PC-3 (cell line): ENCODE measurements around the gene TPP2. TPM values are rescaled to one million over a fixed set of nuclear protein-coding genes. Genes with fewer than 3 reads are reported as not detected.

Experiments used
- ATAC-seq: fragments of 200-7000 bp; cut with Tn5 transposase; 2 replicates; pipeline ENCODE4 v1.9.1; 2020; ENCODE audit warnings: mild to moderate bottlenecking, moderate library complexity
- BruUV-seq: library from RNA; stranded (reverse); fragments of 400-500 nt; replicated peaks from 2 replicates; lab custom pipeline; 2021; lab: Mats Ljungman, UMichigan
- CTCF ChIA-PET: fragments of 300-600 bp; sonication (Branson Sonifier 250); formaldehyde crosslinking; loops from one replicate; lab custom pipeline; 2022; ENCODE audit warnings: antibody characterized with exemption; lab: Charles Lee
- POLR2A ChIA-PET: fragments of 300-600 bp; sonication (Branson Sonifier 250); formaldehyde crosslinking; loops from one replicate; lab custom pipeline; 2022; ENCODE audit warnings: antibody characterized with exemption; ENCODE audit not compliant: unreplicated experiment; lab: Charles Lee
- DNase-seq: peaks from one replicate; pipeline ENCODE4 v3.0.0-alpha.2; 2015
- H2AFZ ChIP-seq: fragments of 300-600 bp; sonication (generic); 2 replicates; pipeline ENCODE4 v1.6.0; 2016; ENCODE audit warnings: antibody characterized with exemption, low read length
- H3F3A ChIP-seq: fragments of 300-600 bp; sonication (generic); one replicate; pipeline ENCODE4 v1.6.0; 2017; ENCODE audit warnings: antibody characterized with exemption, low read length, control low read depth, mild to moderate bottlenecking; ENCODE audit not compliant: unreplicated experiment
- H3K27ac ChIP-seq: fragments of 300-600 bp; sonication (generic); 2 replicates; pipeline ENCODE4 v1.5.1; 2016; ENCODE audit warnings: mild to moderate bottlenecking, low read length
- H3K27me3 ChIP-seq: fragments of 300-600 bp; sonication (generic); 2 replicates; pipeline ENCODE4 v1.6.1; 2016; ENCODE audit warnings: low read length, mixed read lengths
- H3K36me3 ChIP-seq: fragments of 300-600 bp; sonication (generic); 2 replicates; pipeline ENCODE4 v1.6.1; 2016; ENCODE audit warnings: low read depth, mixed run types, low read length, mixed read lengths
- H3K4me1 ChIP-seq: fragments of 300-600 bp; sonication (generic); 2 replicates; pipeline ENCODE4 v1.5.1; 2016; ENCODE audit warnings: low read length; ENCODE audit not compliant: insufficient read depth
- H3K4me2 ChIP-seq: fragments of 300-600 bp; sonication (generic); 2 replicates; pipeline ENCODE4 v1.6.0; 2016; ENCODE audit warnings: low read length
- H3K4me3 ChIP-seq: fragments of 300-600 bp; sonication (generic); 2 replicates; pipeline ENCODE4 v1.5.1; 2016; ENCODE audit warnings: mild to moderate bottlenecking, low read length, mixed read lengths
- H3K79me2 ChIP-seq: fragments of 300-600 bp; sonication (generic); 2 replicates; pipeline ENCODE4 v1.6.1; 2017; ENCODE audit warnings: low read length, mixed read lengths
- H3K9ac ChIP-seq: fragments of 300-600 bp; sonication (generic); 2 replicates; pipeline ENCODE4 v1.6.0; 2016; ENCODE audit warnings: mild to moderate bottlenecking, low read length
- H3K9me2 ChIP-seq: fragments of 300-600 bp; sonication (generic); replicated peaks from 2 replicates; pipeline ENCODE4 v1.6.1; 2016; ENCODE audit warnings: mixed run types, low read length, mixed read lengths
- H3K9me3 ChIP-seq: fragments of 300-600 bp; sonication (generic); 2 replicates; pipeline ENCODE4 v1.6.1; 2016; ENCODE audit warnings: low read length, mixed read lengths
- H4K20me1 ChIP-seq: fragments of 300-600 bp; sonication (generic); 2 replicates; pipeline ENCODE4 v1.6.1; 2016; ENCODE audit warnings: low read length, mixed read lengths
- CTCF ChIP-seq: fragments of 300-600 bp; sonication (generic); conservative IDR thresholded peaks from 2 replicates; pipeline ENCODE4 v1.5.1; 2017; ENCODE audit warnings: antibody characterized with exemption, low read depth, mild to moderate bottlenecking, low read length
- EZH2 ChIP-seq: fragments of 300-600 bp; sonication (generic); IDR thresholded peaks from one replicate; pipeline ENCODE4 v1.6.1; 2017; ENCODE audit warnings: antibody characterized with exemption, mild to moderate bottlenecking, low read length; ENCODE audit not compliant: unreplicated experiment
- EZH2phosphoT487 ChIP-seq: fragments of 300-600 bp; sonication (generic); IDR thresholded peaks from 2 replicates; pipeline ENCODE4 v1.6.1; 2018; ENCODE audit warnings: mild to moderate bottlenecking, antibody characterized with exemption, low read length, borderline replicate concordance
- intact Hi-C: fragments of 100-400 bp; cut with micrococcal nuclease; formaldehyde crosslinking; loops from 2 replicates; pipeline ENCODE4 v1.9.0; 2023
- total RNA-seq: library from RNA; depleted of rRNA; stranded (reverse); fragments of >200 nt; gene quantifications from 2 replicates; pipeline ENCODE4 v1.2.3, GENCODE V29; 2014

The TPP2 gene
- total RNA-seq, 1 experiment from 2014 or later: 30.4 TPM

GRCh38 chr13:102658660-102659059 is 61.9 kb downstream of the TPP2 start:
- intact Hi-C loops: no loop called here
- no peak for DNase-seq
- H3K79me2 ChIP-seq: no peaks in the 10 kb centered on the region
- ATAC-seq: no peak
- H3K27ac ChIP-seq: no peak overlapping the region
- no peaks in the 10 kb centered on the region for H3K9me2 ChIP-seq
- ChIA-PET CTCF (no interaction called here), POLR2A (no interaction called here)
- no peak overlapping the region for H3K4me2 ChIP-seq
- H4K20me1 ChIP-seq: no peaks in the 10 kb centered on the region
- no peaks in the 10 kb centered on the region for H3F3A ChIP-seq
- H3K9me3 ChIP-seq: no peaks in the 10 kb centered on the region
- no peak overlapping the region for H2AFZ ChIP-seq
- no peaks in the 10 kb centered on the region for H3K4me1 ChIP-seq
- H3K36me3 ChIP-seq: peaks cover 12% of the 10 kb centered on the region
- H3K4me3 ChIP-seq: no peak overlapping the region
- TF ChIP-seq EZH2phosphoT487: no peak
- TF ChIP-seq EZH2: no peak
- TF ChIP-seq CTCF: no peak
- H3K27me3 ChIP-seq: no peaks in the 10 kb centered on the region
- H3K9ac ChIP-seq: no peak overlapping the region
- BruUV-seq: no TSS peak

GRCh38 chr13:102659168-102659713 is 62.5 kb downstream of the TPP2 start:
- intact Hi-C loops: no loop called here
- Histone ChIP-seq H3K9ac (no peak overlapping the region), H3K4me3 (no peak overlapping the region), H3F3A (no peaks in the 10 kb centered on the region), H3K27ac (no peak overlapping the region), H3K36me3 (peaks cover 14% of the 10 kb centered on the region), H3K9me3 (no peaks in the 10 kb centered on the region), H3K27me3 (no peaks in the 10 kb centered on the region), H3K4me1 (no peaks in the 10 kb centered on the region), H2AFZ (no peak overlapping the region), H3K4me2 (no peak overlapping the region), H4K20me1 (no peaks in the 10 kb centered on the region), H3K9me2 (no peaks in the 10 kb centered on the region), H3K79me2 (no peaks in the 10 kb centered on the region)
- ChIA-PET POLR2A (no interaction called here), CTCF (no interaction called here)
- no TSS peak for BruUV-seq
- ATAC-seq (no peak), DNase-seq (no peak)
- TF ChIP-seq CTCF: no peak
- no peak for TF ChIP-seq EZH2phosphoT487
- TF ChIP-seq EZH2: no peak

- ChIA-PET CTCF (no interaction called here), POLR2A (no interaction called here)
- Histone ChIP-seq H3K9me3 (no peaks in the 10 kb centered on the region), H3K4me2 (no peak overlapping the region), H3K4me3 (no peak overlapping the region), H3K36me3 (peaks cover 22% of the 10 kb centered on the region), H3K4me1 (no peaks in the 10 kb centered on the region), H4K20me1 (no peaks in the 10 kb centered on the region), H3K79me2 (no peaks in the 10 kb centered on the region), H3K27me3 (no peaks in the 10 kb centered on the region), H3K9me2 (no peaks in the 10 kb centered on the region), H3F3A (no peaks in the 10 kb centered on the region), H3K27ac (no peak overlapping the region), H2AFZ (no peak overlapping the region), H3K9ac (no peak overlapping the region)
- no peak for ATAC-seq
- TF ChIP-seq EZH2 (no peak), EZH2phosphoT487 (no peak), CTCF (no peak)
- DNase-seq: no peak
- intact Hi-C loops: no loop called here
- BruUV-seq: no TSS peak
These were observed 70.2 kb downstream of the TPP2 start for GRCh38 chr13:102667023-102667422.
